Mesenchymal stem cell (in vitro differentiated cells and primary cell): ENCODE data around the gene ZNF592.

Experiments
- DNase-seq: peaks from one replicate; pipeline ENCODE4 v3.0.0-alpha.2; 2013
- H2AFZ ChIP-seq: one replicate; pipeline ENCODE4 v1.6.1; 2013; ENCODE audit warnings: low read depth, mild to moderate bottlenecking, control low read depth, inconsistent platforms, low read length, moderate library complexity
- H2AK5ac ChIP-seq: 2 replicates; pipeline ENCODE4 v1.6.1; 2013; ENCODE audit warnings: low read length, moderate library complexity, mild to moderate bottlenecking, inconsistent platforms; ENCODE audit not compliant: severe bottlenecking
- H2BK120ac ChIP-seq: one replicate; pipeline ENCODE4 v1.6.1; 2013; ENCODE audit warnings: low read depth, mild to moderate bottlenecking, inconsistent platforms, low read length, moderate library complexity
- H2BK12ac ChIP-seq, 2 experiments: one replicate each; pipeline ENCODE4 v1.6.1; 2013; ENCODE audit warnings: inconsistent platforms in 2 of 2, low read length in 2 of 2, mild to moderate bottlenecking in 2 of 2, moderate library complexity in 2 of 2, control low read depth in 1 of 2
- H2BK15ac ChIP-seq: one replicate; pipeline ENCODE4 v1.6.1; 2013; ENCODE audit warnings: mild to moderate bottlenecking, low read depth, inconsistent platforms; ENCODE audit not compliant: poor library complexity, severe bottlenecking
- H2BK5ac ChIP-seq: 2 replicates; pipeline ENCODE4 v1.6.1; 2013; ENCODE audit warnings: low read depth, mild to moderate bottlenecking, low read length, control low read depth, inconsistent platforms; ENCODE audit not compliant: poor library complexity, severe bottlenecking
- H3K14ac ChIP-seq, 2 experiments: one replicate each; pipeline ENCODE4 v1.6.1; 2013; ENCODE audit warnings: inconsistent platforms in 2 of 2, low read length in 2 of 2, control low read depth in 1 of 2, mild to moderate bottlenecking in 1 of 2, moderate library complexity in 1 of 2
- H3K18ac ChIP-seq, 2 experiments: one replicate each; pipeline ENCODE4 v1.6.1; 2013; ENCODE audit warnings: inconsistent platforms in 2 of 2, low read length in 2 of 2, control low read depth in 1 of 2, low read depth in 1 of 2, mild to moderate bottlenecking in 1 of 2
- H3K23ac ChIP-seq, 2 experiments: one replicate each; pipeline ENCODE4 v1.6.1; 2013; ENCODE audit warnings: inconsistent platforms in 2 of 2, low read length in 2 of 2, mild to moderate bottlenecking in 2 of 2, moderate library complexity in 2 of 2, control low read depth in 1 of 2
- H3K27ac ChIP-seq: 2 replicates; pipeline ENCODE4 v1.5.1; 2013; ENCODE audit warnings: mild to moderate bottlenecking, moderate library complexity, low read length, control low read depth, inconsistent platforms; ENCODE audit not compliant: poor library complexity, severe bottlenecking
- H3K27me3 ChIP-seq, 2 experiments: 2 replicates each; pipeline versions ENCODE4 v1.6.1 to v1.7.0; 2013; ENCODE audit warnings: low read length in 2 of 2, mild to moderate bottlenecking in 2 of 2, moderate library complexity in 2 of 2, control low read depth in 1 of 2, inconsistent platforms in 1 of 2; ENCODE audit not compliant: control insufficient read depth in 1 of 2, insufficient read depth in 1 of 2
- H3K36me3 ChIP-seq, 2 experiments: 2 replicates each; pipeline versions ENCODE4 v1.6.1 to v1.7.0; 2013; ENCODE audit warnings: low read length in 2 of 2, control low read depth in 1 of 2, inconsistent platforms in 1 of 2, low read depth in 1 of 2, mild to moderate bottlenecking in 1 of 2; ENCODE audit not compliant: insufficient read depth in 2 of 2, control insufficient read depth in 1 of 2
- H3K4ac ChIP-seq, 2 experiments: one replicate each; pipeline ENCODE4 v1.6.1; 2013; ENCODE audit warnings: inconsistent platforms in 2 of 2, low read length in 2 of 2, mild to moderate bottlenecking in 2 of 2, moderate library complexity in 2 of 2, control low read depth in 1 of 2, low read depth in 1 of 2
- H3K4me1 ChIP-seq: 2 replicates; pipeline ENCODE4 v1.6.1; 2013; ENCODE audit warnings: low read depth, low read length, control low read depth; ENCODE audit not compliant: control insufficient read depth, insufficient read depth
- H3K4me2 ChIP-seq: 2 replicates; pipeline ENCODE4 v1.6.1; 2013; ENCODE audit warnings: low read length, mild to moderate bottlenecking, inconsistent platforms; ENCODE audit not compliant: poor library complexity, severe bottlenecking
- H3K4me3 ChIP-seq, 2 experiments: 2 replicates each; pipeline versions ENCODE4 v1.5.1 to v1.7.0; 2013; ENCODE audit warnings: low read length in 2 of 2, mild to moderate bottlenecking in 2 of 2, control low read depth in 1 of 2, low read depth in 1 of 2; ENCODE audit not compliant: insufficient read depth in 1 of 2
- H3K79me1 ChIP-seq: replicated peaks from 2 replicates; pipeline ENCODE4 v1.6.1; 2013; ENCODE audit warnings: mild to moderate bottlenecking, control low read depth, low read length, inconsistent platforms; ENCODE audit not compliant: poor library complexity, severe bottlenecking
- H3K9ac ChIP-seq: 2 replicates; pipeline ENCODE4 v1.7.0; 2013; ENCODE audit warnings: mild to moderate bottlenecking, low read length, moderate library complexity
- H3K9me3 ChIP-seq: 2 replicates; pipeline ENCODE4 v1.7.0; 2013; ENCODE audit warnings: mild to moderate bottlenecking, low read length; ENCODE audit not compliant: control insufficient read depth
- H4K8ac ChIP-seq: one replicate; pipeline ENCODE4 v1.6.1; 2013; ENCODE audit warnings: inconsistent platforms, mild to moderate bottlenecking, low read length, moderate library complexity
- H4K91ac ChIP-seq: one replicate; pipeline ENCODE4 v1.6.1; 2013; ENCODE audit warnings: mild to moderate bottlenecking, low read length, inconsistent platforms
- WGBS: methylation state at CpG from one replicate; pipeline ENCODE4 v1.1.7; 2013; ENCODE audit warnings: mixed read lengths; 5-methylcytosine and 5-hydroxymethylcytosine counted together

The ZNF592 gene

GRCh38 chr15:84811151-84811550, 62.8 kb downstream of the ZNF592 start:
- Histone ChIP-seq H3K4me1 (peaks cover 4% of the 10 kb centered on the region), H3K4me3 (no peak overlapping the region), H3K14ac (no peak overlapping the region), H2BK15ac (no peak overlapping the region), H3K4ac (no peak overlapping the region), H4K91ac (no peak overlapping the region), H3K27me3 (no peaks in the 10 kb centered on the region), H3K4me2 (no peak overlapping the region), H3K23ac (no peak overlapping the region), H3K9ac (no peak overlapping the region), H3K27ac (no peak overlapping the region), H3K18ac (no peak overlapping the region), H4K8ac (no peak overlapping the region), H2BK12ac (no peak overlapping the region), H3K9me3 (no peaks in the 10 kb centered on the region), H2BK5ac (no peak overlapping the region), H2AK5ac (no peak overlapping the region), H3K79me1 (no peaks in the 10 kb centered on the region), H2AFZ (no peak overlapping the region), H2BK120ac (no peak overlapping the region), H3K36me3 (peaks cover 4 to 7% of the 10 kb centered on the region in 2 experiments)
- no peak for DNase-seq
- WGBS, result 91% methylated on average over 4 of the region's 4 CpGs

- peaks cover 0 to 4% of the 10 kb centered on the region in 2 experiments for H3K27me3 ChIP-seq
- H3K23ac ChIP-seq, result no peak overlapping the region
- no peaks in the 10 kb centered on the region for H3K79me1 ChIP-seq
- peaks cover 2 to 4% of the 10 kb centered on the region in 2 experiments for H3K36me3 ChIP-seq
- no peak overlapping the region for H3K27ac ChIP-seq
- no peak overlapping the region for H2BK120ac ChIP-seq
- H3K14ac ChIP-seq, result no peak overlapping the region
- no peak overlapping the region for H2AK5ac ChIP-seq
- no peak overlapping the region for H2BK15ac ChIP-seq
- H3K4me3 ChIP-seq, result no peak overlapping the region
- no peak overlapping the region for H2BK12ac ChIP-seq
- H2AFZ ChIP-seq, result no peak overlapping the region
- no peak overlapping the region for H3K18ac ChIP-seq
- no peak overlapping the region for H3K9ac ChIP-seq
- no peaks in the 10 kb centered on the region for H3K9me3 ChIP-seq
- no peak overlapping the region for H4K8ac ChIP-seq
- DNase-seq, result no peak
- H4K91ac ChIP-seq, result no peak overlapping the region
- H3K4ac ChIP-seq, result no peak overlapping the region
- no peak overlapping the region for H3K4me2 ChIP-seq
- H3K4me1 ChIP-seq, result peaks cover 4% of the 10 kb centered on the region
- no peak overlapping the region for H2BK5ac ChIP-seq
Measured at GRCh38 chr15:84811828-84812227, 63.4 kb downstream of the ZNF592 start.

GRCh38 chr15:84812842-84813241, 64.5 kb downstream of the ZNF592 start:
- no peak overlapping the region for H3K4me3 ChIP-seq
- no peak overlapping the region for H2BK120ac ChIP-seq
- no peaks in the 10 kb centered on the region for H3K79me1 ChIP-seq
- H4K8ac ChIP-seq, result no peak overlapping the region
- H3K27me3 ChIP-seq, result peaks cover 0 to 5% of the 10 kb centered on the region in 2 experiments
- H3K27ac ChIP-seq, result no peak overlapping the region
- H3K23ac ChIP-seq, result no peak overlapping the region
- H4K91ac ChIP-seq, result no peak overlapping the region
- no peak for DNase-seq
- H2AFZ ChIP-seq, result no peak overlapping the region
- no peak overlapping the region for H2BK5ac ChIP-seq
- H3K4ac ChIP-seq, result no peak overlapping the region
- no peak overlapping the region for H3K4me2 ChIP-seq
- H3K18ac ChIP-seq, result no peak overlapping the region
- no peak overlapping the region for H2AK5ac ChIP-seq
- no peak overlapping the region for H2BK15ac ChIP-seq
- H3K36me3 ChIP-seq, result peaks cover 2 to 4% of the 10 kb centered on the region in 2 experiments
- H3K4me1 ChIP-seq, result peaks cover 12% of the 10 kb centered on the region
- 94% methylated on average over 2 of the region's 2 CpGs for WGBS
- H2BK12ac ChIP-seq, result no peak overlapping the region
- no peak overlapping the region for H3K14ac ChIP-seq
- H3K9ac ChIP-seq, result no peak overlapping the region
- H3K9me3 ChIP-seq, result no peaks in the 10 kb centered on the region

- no peak overlapping the region for H3K27ac ChIP-seq
- H3K4me2 ChIP-seq, result no peak overlapping the region
- no CpG with 5 or more reads among the region's 1 CpG for WGBS
- no peak overlapping the region for H2BK12ac ChIP-seq
- peaks cover 0 to 5% of the 10 kb centered on the region in 2 experiments for H3K27me3 ChIP-seq
- no peak overlapping the region for H2BK5ac ChIP-seq
- no peak overlapping the region for H2AFZ ChIP-seq
- H3K9ac ChIP-seq, result no peak overlapping the region
- H3K23ac ChIP-seq, result no peak overlapping the region
- H4K91ac ChIP-seq, result no peak overlapping the region
- no peak overlapping the region for H3K18ac ChIP-seq
- H3K4me3 ChIP-seq, result no peak overlapping the region
- peaks cover 2 to 4% of the 10 kb centered on the region in 2 experiments for H3K36me3 ChIP-seq
- H3K14ac ChIP-seq, result no peak overlapping the region
- no peak overlapping the region for H2AK5ac ChIP-seq
- DNase-seq, result no peak
- H2BK120ac ChIP-seq, result no peak overlapping the region
- peaks cover 16% of the 10 kb centered on the region for H3K4me1 ChIP-seq
- H3K4ac ChIP-seq, result no peak overlapping the region
- H2BK15ac ChIP-seq, result no peak overlapping the region
- no peaks in the 10 kb centered on the region for H3K9me3 ChIP-seq
- H4K8ac ChIP-seq, result no peak overlapping the region
- no peaks in the 10 kb centered on the region for H3K79me1 ChIP-seq
Measured at GRCh38 chr15:84813435-84813834, 65.0 kb downstream of the ZNF592 start.
